Skin epidermis (tissue), 12 donors: ENCODE results near the gene ASTN1.
"Not testable (repeated sequence)": the region's sequence is repeated elsewhere in the genome, so short reads cannot be mapped to it uniquely, and the experiment has no call there.

ENCODE experiments used
- H3K27ac ChIP-seq, 21 experiments: fragments of 200-600 bp; sonication (generic) in 11 of 21; one replicate each; pipeline ENCODE4 v1.5.0; 2020; ENCODE audit warnings: mild to moderate bottlenecking in 3 of 21, inconsistent platforms in 2 of 21, moderate library complexity in 2 of 21
- H3K4me3 ChIP-seq, 7 experiments: fragments of 200-600 bp; sonication (generic) in 2 of 7; one replicate each; pipeline ENCODE4 v1.5.0; 2020; ENCODE audit warnings: inconsistent platforms in 2 of 7, mild to moderate bottlenecking in 2 of 7, moderate library complexity in 1 of 7

Gene ASTN1

DNA sequence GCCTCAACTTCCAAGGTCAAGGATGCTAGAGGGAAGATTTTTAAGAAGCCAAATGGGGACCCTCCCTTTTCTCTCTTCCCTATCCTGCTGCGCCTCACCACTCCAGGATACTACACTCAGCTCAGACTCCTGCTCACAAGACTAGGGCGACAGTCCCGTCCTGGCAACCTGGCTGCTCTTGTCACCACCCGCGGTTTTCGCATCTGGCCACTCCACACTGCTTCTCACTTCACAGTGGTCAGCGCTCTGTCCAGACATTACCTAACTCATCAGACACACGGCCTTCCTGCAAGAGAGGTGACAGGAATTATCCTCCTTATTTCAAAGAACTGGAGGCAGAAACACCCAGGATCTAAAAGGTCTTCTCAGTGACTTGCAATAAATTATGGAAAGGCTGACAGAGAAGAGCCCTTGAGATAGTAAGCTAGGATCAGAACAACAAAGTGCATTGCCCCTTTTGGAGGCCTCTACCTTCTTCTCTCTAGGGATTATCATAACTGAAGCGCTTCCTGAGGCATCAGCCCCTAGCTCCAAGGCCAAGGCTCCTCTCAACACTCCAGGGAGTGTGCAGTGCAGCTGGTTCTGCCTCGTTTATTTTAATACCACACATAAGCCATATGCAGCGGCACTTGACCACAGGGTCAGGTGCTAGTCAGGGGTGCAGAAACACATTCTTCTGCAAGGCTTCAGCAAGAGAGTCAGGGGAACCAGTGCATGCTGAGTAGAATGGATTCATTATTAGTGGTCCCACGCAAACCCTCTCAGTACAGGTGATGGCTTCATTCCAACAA, 41.9 kb downstream of the ASTN1 start:
- H3K4me3 ChIP-seq: no peak overlapping the region
- no peak overlapping the region for H3K27ac ChIP-seq

DNA sequence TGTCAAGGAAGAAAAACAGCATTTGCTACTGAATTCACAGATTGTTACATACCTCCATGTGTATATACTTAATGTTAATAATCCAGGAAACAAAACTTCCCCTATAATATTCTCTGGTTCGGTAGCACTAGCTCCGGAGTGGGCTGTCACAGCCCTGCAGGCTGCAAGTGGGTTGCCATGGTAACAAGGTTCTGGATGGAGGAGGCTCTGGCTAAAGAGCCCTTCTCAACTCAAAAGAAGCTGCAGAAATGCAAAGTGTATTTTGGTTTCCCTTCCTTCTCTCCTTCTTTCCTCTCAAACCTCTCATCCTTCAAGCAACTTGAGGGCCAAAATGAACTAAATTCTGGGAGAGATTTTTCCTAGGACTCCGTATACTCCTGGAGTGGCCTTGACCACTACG, 45.2 kb downstream of the ASTN1 start:
- Histone ChIP-seq H3K27ac (no peak overlapping the region), H3K4me3 (no peak overlapping the region)

DNA sequence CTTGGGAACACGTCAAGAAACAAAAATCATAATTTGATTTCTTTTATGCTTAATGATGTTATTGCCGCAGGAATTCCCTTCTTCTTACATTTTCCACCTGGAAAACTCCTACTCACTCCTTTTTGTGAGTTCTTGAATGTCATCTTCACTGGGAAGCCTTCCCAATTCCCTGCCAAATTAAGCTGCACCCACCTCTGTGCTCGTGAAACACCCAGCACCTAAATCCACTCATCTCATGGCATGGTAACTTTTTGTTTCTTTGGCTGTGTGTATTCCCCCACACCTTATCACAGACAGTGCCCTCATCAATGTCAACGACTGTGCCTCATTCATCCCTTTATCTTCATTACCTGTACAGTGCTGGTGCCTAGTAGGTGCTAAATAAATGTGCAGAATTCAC, 45.6 kb downstream of the ASTN1 start:
- Histone ChIP-seq H3K4me3 (no peak overlapping the region), H3K27ac (no peak overlapping the region)

DNA sequence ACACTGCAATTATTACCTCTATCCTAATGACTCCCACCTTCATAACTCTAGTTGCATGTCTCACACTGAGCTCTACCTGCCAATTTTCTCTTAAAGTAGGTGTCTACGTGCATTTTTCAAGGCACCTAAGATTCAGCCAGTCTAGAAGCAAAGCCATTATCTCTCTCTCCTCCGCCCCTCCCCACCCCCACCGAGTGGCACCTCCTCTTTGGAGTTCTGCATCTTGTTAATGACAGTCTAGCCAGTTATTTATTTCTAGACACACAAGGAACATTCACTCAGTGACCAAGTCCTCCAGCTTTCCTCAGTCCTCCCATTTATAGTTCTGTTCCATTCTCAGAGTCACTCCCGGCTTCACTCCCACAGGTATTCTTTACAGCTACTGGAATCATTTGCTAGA, 47.6 kb downstream of the ASTN1 start:
- H3K4me3 ChIP-seq: no peak overlapping the region
- no peak overlapping the region for H3K27ac ChIP-seq

DNA sequence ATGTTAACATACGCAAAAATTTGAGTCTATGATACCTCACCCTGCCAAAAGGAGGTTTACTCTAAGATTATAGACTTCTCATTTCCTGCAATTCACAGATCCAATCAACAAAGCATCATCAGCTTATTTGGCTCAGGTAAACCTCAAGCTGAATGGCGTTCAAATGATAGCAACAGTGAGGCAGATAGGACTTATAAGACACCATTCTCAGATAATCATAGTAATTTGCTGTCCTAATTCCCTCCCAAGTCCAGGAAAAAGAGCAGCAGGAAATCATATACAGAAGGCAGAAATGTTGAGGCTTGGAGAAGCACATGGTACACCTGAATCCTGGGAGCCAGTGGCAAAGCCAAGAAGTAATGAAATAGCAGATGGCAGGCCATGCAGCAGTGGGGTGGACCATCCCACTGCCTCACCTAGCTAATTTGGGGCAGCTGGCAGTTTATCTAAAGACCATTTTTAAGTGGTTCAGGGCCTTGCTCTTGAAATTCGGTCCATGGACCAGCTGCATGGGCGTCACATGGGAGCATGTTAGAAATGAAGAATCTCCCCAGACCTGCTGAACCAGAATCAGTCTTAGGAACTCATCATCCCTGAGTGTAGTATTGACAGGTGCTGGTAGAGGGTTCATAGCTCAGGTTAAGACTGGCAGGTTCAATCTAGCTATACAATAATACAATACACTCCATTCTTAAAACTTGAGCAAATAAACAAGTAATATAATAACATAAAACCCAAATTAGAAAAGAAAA, 57.7 kb downstream of the ASTN1 start:
- Histone ChIP-seq H3K27ac (no peak overlapping the region), H3K4me3 (no peak overlapping the region)

DNA sequence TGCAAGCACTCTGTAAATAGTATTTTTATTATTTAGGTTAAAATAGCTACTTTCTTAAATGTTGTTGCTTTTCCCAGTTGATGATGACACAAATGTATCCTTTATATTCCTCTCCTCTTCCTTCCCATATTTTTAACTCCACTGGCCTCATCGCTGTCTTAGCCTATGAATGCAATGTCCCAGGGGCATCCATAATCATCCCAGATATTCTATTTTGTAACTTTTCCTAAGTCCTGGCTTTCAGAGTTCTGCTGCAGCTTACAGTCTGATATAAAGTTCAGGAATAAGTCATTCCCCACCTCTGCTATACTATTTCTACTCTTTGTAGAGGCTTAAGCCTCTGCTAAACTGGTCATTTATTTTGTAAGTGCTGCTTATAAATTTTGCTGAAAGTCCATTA, 58.3 kb downstream of the ASTN1 start:
- Histone ChIP-seq H3K27ac (no peak overlapping the region), H3K4me3 (no peak overlapping the region)

DNA sequence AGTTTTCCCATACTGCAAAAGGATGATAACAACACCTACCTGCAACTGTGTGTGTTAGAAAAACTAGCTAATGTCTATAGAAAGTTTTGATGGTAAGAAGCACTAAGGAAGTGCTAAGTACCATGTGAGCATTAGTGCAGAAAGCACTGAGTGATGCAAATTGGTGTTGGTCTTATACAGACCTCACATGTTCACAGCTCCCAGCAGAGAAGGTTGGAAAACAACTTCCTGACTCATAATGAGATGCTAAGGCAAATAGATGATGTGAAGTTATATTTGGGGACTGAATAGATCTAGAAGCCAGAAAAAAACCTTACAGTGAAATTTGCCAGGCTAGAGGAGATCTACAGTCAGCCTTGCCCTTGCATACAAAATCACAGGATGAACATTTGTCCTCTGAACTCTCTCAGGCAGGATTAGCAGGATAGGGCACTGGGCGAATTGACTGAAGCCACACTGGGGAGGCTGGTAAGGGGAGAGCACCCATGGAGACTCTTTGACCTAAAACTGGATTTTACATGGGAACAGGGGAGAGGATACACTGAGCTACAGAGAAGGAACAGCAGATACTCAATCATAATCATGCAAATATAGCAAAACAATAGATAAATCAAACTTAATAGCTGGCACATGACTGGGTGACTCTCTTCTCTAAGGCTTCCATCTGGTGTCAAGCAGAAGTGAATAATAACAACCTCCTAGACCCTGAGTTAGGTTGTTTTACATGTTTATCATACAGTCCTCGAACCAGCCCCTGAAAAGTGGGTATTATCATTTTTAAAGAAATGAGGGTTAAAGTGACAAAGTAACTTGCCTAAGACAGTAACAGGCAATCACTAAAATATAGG, 61.3 kb downstream of the ASTN1 start:
- Histone ChIP-seq H3K4me3 (no peak overlapping the region), H3K27ac (no peak overlapping the region)

DNA sequence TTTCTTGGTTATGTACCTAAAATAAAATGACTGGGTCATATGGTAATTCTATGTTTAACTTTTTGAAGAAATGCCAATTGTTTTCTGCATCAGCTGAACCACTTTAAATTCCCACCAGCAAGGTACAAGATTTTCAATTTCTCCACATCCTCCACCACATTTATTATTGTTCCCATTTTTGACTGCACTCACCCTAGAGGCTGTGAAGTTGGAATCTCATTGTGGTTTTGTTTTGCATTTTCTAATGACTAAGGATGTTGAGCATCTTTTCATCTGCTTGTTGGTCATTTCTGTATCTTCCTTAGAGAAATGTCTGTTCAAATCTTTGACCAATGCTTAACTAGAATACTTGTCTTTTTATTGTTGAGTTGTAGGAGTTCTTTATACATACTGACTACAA, 72.5 kb downstream of the ASTN1 start:
- Histone ChIP-seq H3K27ac (no peak overlapping the region), H3K4me3 (no peak overlapping the region)

DNA sequence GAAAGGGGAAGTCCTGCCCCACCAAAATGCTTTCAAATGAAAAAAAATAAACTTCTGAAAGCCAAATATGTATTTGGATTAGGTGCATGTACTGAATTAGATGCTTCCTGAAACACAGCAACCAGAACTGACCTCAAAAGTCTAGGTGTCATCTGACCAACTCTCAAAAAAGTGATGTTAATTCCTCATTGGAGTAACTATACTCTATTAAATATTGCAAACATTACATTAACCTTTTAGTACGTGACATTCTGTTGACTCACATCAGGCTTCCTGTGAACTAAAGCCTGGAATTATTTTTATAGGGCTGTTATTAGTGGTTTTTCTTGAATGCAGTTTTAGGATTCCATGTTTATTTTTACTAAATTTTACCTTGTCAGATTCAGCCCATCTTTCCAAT, 73.5 kb downstream of the ASTN1 start:
- Histone ChIP-seq H3K27ac (no peak overlapping the region), H3K4me3 (no peak overlapping the region)

DNA sequence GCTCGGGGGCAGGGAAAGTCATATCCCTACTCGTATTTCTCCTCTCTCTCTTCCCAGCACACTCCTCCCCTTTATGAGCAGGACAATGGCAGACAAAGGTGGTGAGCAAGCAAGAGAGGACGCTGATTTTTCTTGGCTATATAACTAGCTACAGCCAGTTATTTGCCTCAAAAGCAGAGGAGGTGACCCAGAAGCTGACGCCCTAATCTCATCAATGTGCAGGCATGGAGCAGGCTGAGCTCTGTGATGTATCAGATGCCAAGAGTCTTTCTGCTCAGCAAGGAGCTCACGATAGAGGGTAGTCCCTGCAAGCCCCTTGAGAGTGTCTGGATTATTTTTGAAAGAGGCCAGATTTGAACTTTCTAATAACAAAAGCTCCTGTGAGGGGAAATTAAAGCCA, 75.5 kb downstream of the ASTN1 start:
- H3K4me3 ChIP-seq: no peak overlapping the region
- no peak overlapping the region for H3K27ac ChIP-seq

DNA sequence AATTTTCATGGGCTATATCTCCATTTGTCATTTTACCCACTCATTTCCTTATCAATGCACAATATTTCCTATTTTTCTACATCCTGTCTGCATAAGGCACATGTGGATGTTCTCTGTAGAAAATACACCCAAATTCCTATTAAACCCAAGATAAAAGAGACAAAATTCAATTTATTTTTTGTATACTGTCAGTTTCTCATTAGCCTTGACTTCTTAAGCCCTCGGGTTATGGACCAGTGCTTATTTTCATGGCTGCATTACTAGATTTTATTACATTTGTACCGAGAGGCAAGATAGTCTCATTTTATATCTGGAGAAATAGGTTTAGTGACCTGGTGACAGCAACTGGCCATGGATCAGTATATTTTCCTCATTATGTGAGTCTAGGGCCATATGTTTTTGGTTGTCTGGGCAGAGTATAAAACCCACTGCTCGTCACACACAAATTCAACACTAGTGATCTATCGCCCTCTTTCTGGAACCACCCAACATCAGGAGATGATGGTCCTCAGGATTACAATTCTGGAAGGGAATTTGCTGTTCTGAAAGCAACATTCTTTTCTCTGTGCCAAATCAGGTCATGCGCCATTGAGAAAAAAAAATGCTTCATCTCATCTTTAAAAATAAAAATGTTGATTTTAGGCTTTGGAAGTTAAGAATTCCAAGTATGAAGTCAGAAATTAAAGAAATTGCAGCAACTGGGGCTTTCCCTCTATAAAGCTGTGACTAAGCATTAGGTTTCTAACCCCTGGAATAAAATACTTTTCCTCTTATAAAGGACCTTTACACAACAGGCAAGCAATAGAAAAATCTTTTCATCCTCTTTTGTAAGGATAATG, 81.4 kb downstream of the ASTN1 start:
- H3K27ac ChIP-seq: no peak overlapping the region
- no peak overlapping the region for H3K4me3 ChIP-seq

DNA sequence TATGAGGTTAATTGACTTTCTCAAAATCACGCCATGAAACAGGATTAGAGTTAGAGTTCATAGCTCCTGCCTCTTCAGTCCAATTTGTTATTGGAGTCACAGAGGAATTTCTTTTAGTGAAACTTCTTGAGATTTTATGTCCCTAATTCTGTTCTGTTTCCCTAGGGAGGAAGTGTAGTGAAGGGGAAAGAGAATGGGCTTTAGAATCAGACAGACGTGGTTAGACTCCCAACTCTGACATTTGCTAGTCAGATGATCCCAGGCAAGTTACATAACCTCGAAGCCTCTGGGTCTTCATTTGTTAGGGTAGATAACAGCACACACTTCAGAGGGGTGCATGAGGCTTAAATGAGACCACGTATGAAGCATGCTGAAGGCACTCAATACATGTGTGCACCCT, 83.9 kb downstream of the ASTN1 start:
- Histone ChIP-seq H3K4me3 (no peak overlapping the region), H3K27ac (no peak overlapping the region)

DNA sequence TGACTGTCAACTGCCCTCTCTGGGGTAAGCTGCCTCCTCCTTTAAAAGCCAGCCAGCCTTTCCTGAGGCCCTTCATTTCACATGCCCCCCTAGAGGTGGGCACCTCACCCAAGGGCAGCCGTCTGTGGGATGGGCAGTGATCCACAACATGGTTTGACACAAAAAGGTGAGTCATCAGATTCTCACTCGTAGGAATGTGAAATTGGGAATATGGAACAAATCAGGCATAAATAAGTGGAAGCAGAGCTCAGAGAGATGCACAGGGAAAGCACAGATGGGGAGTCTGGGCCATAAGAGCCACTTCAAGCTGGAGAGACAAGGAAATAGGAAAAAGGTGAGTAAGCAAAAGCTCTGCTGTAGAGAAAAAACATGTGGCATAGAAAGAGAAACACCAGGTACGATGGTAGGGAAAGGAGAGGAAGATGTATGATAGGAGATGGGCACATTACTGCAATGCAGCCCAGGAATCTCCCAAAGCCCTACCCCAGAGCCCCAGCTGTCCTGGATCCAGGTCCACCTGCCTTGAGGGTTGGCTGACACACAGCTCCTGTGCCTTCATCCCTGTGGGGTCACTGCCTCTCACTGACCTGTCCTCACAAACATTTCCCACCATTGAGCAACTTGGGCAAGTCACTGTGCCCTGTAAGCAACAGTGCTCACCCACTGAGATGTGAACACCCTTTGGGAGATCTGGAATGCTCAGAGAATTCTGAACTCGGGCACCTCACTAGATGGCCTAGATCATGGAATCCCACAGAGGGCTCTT, 86.6 kb downstream of the ASTN1 start:
- no peak overlapping the region for H3K4me3 ChIP-seq
- no peak overlapping the region for H3K27ac ChIP-seq

DNA sequence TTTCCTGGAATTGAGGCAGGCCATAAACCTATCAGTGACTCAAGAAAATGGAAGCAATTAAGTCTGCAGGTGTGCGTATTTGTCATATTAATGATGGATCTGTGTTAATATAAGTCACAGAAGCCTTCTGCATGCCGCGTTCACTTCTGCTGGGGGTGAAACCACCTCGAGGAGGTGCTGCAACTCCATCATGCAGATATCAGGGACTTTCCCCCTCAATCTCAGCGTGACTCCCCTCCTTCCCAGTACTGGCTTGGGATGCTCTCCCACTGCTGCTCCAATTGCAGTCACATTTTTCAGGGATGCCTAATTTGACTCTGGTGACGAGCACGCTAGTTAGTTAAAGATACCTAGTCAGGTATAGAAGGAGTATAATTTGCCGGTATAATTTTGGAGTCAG, 87.5 kb downstream of the ASTN1 start:
- no peak overlapping the region for H3K4me3 ChIP-seq

DNA sequence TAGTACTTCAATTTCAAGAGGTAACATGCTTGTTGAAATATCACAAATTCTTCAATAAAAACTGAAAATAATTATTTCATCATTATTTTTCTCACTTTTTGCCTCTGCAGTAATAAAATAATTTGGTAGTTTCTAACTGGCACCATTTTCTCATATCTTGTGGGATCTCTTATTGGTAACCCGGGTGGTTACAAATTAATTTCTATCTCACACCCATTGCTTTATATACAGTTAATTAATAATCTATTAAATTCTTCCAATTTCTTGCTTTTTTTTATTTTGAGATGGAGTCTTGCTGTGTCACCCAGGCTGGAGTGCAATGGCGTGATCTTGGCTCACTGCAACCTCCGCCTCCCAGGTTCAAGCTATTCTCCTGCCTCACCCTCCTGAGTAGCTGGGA, 89.7 kb downstream of the ASTN1 start:
- not testable (repeated sequence) for H3K27ac ChIP-seq, H3K4me3 ChIP-seq

More for the DNA sequence above, 87.5 kb downstream of the ASTN1 start:
- H3K27ac ChIP-seq: no peak overlapping the region

DNA sequence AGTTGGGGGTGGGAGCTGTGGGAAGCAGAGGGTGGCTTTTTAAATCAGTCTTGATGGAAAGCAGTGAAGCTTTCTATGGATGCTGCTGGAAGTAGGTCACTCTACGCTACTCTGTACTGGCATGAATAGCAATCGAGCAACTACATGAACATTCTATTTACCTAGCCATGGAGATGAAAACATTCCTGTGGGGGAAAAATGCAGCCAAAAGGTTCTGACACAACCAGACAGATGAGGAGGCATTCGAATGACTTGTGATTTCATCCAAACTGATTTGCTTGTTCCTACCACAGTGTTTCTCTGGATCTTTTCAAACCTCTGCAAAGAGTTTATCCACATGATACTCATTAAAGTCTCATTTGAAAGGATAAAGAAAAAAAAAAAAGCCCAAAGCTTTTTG, 95.0 kb downstream of the ASTN1 start:
- H3K4me3 ChIP-seq: no peak overlapping the region
- H3K27ac ChIP-seq: no peak overlapping the region

DNA sequence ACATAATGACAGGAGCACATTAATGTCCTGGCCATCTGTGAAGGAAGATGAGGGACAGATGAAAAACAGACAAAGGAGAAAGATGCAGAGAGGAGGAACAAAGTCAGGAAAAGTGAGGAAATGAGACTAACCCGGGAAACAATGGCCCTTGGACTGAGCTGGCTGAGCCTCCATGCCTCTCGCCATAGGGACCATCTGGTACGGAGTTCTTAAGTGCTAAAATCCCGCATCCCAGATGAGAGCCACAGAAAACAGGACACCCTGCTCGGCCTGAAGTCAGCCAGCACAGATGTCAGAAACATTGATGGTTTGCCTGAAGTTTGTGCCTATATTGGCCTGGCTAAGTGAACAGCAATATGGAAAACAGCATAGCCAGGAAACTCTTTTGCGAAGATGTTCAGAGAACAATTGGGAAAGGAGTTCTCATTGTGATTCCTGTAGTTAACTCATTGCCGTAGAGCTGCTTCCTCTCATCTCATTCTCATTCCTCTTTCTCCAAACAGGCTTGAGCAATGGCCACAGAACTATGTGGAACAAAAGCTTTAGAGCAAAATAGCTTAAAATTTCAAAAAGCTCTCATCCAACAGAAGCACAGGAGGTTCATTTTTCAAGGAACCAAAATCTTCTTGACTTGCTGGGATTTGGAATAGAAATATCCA, 96.6 kb downstream of the ASTN1 start:
- H3K4me3 ChIP-seq: no peak overlapping the region
- H3K27ac ChIP-seq: no peak overlapping the region

DNA sequence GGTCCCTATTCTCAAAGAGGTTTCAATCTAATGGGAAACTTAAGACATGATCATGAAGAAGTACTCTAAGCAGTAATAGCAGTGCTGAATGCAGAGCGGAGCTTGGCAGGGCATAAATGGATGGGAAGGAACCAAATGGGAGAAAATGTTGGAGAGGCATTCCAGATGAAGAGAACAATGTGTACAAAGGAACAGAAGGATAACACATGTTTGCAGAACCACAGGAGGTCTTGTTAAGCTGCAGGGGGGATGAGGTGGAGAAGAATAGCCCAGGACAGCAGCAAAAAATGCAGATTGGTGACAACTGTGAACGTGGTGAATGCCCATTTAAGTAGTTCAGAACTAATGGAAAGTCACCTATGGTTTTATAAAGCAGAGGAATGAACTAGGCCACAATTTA, 99.1 kb downstream of the ASTN1 start:
- H3K27ac ChIP-seq: no peak overlapping the region
- no peak overlapping the region for H3K4me3 ChIP-seq

DNA sequence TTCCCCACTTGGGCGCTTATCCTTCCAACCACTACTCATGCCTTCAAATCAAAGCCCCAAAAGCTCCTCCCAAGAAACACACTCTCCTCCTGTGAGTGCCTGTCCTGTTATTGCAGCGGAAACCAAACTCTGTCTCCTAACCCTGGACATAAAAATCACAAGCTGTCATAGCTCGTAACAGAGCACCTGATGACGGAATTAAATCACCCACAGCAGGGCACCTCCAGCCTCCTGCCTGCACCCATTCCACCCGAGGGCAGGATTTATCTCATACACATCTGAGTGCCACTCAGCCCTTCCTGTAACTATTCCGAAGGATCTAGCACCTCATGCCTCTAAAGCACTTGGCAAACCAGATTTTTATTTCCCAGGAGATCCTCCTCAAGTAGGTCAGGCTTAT, 100.9 kb downstream of the ASTN1 start:
- H3K4me3 ChIP-seq: no peak overlapping the region
- H3K27ac ChIP-seq: no peak overlapping the region
